Dedifferentiated amniotic fluid mesenchymal stem cell (primary cell): ENCODE results near the gene SLC25A39.

Experiments used
- DNase-seq: peaks from one replicate; pipeline ENCODE4 v3.0.0-alpha.2; 2016; ENCODE audit errors: extremely low spot score

SLC25A39 gene

DNA sequence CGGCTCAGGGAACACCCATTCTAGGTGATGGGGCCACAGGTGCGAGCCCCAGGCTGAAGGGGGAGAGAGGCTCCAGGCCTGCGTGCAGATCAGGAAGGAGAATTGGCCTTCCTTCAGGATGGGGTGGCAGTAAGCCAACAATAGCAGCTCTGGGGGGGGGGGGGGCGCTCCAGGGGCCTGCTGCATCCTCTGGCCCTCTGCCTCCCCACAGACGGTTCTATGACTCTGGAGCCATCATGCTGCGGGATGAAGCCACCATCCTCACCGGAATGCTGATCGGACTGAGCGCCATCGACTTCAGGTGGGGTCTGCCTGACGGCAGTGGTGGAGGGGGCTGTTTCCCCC is 10.1 kb downstream of the SLC25A39 start:
- DNase-seq = no peak

DNA sequence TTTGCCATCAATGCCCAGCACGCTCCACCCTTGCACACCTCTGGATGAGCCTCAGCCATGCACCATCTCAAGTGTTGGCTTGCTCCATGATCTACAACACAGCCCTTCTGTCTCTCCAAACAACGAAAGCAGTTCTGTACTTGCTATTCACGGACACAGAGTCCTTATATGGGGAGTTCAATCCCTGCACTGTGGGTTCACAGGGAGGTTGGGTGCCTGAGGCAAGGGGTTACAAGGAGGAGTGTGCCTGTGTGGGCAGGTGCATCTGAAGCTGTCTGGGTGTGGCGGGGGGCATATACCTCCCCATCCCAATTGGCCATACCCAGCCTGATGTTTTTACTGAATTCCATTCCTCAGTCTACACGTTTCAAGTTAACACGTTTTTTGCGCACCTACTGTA is 10.6 kb downstream of the SLC25A39 start:
- no peak for DNase-seq

DNA sequence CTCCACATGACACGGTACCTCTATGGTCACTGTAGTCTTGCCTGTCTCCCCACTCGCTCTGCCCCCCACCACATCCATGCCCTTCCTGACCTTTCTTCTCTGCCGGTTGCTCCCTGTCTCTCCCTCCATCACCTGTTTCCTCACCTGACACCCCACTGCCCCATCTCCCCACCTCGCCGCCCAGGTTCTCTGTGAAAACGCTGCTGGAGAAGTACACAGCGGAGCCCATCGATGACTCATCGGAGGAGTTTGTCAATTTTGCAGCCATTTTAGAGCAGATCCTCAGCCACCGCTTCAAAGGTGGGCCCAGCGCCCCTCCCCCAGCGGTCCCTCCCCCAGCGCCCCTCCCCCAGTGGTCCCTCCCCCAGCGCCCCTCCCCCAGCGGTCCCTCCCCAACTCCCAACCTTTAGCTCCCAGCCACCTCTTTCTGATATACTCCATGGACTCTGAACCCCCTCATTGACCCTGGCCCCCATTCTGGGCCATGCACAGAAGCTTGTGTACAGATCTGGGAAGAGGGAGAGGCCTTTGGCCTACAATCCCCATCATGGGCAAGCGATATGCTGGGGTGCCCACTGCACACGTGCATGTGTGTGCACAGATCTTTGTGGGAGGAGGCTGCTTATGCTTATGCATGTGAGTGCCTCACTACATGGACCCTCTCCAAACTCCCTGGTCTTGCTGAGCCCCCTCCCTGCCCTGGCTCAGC is 12.1 kb downstream of the SLC25A39 start:
- no peak for DNase-seq

DNA sequence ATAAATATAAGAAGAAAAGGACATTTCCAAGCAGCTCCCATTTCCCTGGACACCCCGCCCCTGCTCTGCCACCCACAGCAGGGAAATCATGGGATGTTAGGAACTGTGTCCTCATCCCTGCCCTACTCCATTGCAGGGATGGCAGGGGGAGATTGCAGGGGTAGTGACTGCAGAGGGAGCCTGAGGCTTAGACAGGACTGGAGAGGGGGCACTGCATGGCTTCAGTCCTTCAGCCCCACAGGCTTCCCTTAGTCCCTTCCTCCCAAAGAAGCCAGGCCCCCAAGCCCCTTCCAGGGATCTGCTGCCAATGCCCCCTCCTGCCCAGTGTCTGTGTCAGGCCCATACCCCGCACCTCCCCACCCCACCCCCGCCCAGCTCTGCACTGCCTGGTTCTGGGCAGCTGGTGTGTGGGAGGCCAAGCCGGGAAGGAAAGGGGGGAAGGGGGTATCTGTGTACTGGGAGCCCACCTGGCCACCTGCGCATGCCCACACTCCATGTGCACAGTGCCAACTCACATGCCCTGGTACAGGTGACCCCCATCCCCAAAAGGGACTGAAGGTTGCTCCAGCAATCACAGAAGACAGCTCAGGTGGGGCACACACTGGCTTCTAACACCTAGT is 13.0 kb downstream of the SLC25A39 start:
- no peak for DNase-seq

DNA sequence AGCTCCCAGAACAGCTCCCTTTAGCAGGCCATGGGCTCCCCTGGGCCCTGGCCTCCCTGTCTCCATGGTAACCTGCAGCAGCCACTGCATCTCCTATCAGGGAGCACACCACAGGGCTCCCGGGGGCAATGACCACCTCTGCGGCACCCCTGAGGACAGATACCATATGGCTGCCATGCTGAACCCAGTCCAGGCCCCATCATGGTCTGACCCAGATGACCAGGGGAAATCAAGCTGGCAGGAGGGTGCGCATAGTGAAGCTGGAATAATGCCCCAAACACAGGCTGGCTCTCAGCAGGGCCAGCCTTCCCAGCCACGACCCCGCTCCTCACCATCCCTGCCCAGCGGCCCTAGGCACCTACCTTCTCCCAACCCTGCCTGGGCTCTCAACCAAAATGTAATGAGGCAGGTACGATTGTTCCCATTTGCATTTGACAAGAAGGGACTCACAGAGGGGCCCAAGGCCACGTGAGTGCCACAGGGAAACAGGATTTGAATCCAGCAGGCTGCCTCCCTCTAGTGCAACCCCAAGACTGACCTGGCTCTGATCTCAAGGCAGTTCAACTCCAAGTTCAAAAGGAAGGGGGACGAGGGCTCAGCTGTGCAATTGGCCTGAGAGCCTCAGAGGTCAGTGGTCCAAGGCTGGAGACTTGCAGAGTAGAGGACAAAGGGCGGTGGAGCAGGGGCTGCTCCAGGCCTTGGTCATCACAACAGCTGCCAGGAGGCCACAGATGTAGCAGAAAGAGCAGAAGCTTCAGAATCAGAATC is 13.8 kb downstream of the SLC25A39 start:
- DNase-seq = no peak

DNA sequence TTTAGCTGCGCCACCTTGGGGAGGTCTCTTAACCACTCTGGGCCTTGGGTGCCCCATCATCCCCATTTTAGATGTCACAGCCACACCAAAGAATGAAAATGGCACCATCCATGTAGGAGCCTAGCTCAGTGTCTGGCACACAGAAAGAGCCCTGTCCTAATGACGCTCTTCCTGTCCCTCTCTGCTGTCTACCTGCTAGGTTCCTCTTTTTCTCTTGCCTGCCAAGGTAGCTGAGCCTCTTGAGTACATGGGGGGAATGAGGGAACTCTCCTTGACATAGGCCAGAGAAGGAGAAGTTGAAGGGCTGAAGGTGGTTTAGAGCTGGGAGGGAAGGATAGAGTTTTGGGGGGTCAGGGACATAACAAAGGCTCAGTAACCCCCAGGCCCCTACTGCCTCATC is 14.4 kb downstream of the SLC25A39 start:
- no peak for DNase-seq

DNA sequence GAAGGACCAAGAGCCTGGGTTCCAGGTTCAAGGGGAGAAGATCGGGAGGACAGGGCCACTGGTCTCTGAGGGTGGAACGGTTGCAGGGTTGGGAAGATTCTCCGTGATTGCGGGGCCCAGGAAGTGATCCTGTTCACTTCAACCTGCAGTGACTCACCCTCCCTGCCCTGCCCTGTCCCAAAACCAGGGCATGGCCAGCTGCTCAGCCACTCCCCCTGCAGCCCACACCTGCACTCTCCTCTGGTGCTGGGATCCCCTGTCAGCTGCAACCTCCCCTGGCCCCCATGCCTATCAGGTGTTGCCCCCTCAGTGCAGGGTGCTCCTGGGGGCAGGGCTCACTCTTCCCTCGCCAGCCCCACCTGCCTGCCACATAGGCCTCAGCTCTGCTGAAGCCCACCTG is 15.2 kb downstream of the SLC25A39 start:
- DNase-seq = no peak

DNA sequence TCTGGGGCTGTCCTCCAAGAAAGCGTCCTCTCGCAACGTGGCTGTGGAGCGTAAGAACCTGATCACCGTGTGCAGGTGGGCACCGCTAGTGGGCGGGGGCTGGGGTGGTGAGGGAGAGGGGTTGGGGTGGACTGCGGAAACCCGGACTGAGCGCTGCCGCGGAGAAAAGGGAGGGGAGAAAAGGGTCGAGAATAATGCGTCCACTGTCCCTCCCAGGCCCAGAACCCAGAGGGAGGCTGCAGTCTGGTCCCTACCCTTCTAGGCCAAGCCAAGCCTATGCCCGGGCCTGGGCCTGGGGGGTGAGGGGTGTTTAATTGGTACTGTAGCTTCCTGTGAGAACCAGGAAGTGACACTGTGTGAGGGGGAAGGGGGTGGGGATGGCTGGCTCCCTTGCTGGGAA is 15.8 kb downstream of the SLC25A39 start:
- no peak for DNase-seq

DNA sequence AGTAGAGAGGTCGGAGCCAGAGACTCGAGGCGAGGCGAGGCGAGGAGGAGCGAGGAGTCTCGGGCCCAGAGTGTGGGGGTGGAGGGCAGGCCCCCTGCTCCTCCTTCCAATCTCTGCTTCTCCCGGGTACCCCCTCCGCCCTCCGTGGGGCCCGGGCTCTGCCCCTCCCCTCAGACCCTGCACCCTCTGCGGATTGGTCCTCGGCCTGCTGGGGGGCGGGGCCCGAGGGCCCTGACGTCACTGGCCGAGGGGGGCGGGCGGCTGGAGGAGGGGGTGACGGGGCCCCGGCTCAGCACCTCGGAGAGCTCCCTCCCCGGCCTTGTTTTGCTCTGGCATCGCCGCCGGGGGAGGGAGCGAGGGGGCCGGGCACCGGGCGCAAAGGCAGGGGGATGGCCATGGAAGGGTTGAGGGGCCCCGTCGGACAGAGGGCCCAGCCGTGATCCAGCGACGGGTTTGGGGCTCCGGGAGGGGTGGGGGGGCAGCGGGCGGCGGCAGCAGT is 16.3 kb downstream of the SLC25A39 start, which contains the start of gene RUNDC3A:
RUNDC3A (plus strand) TSS at position 282 of the 499 bp plus-strand sequence. CDS start 232 bp downstream, outside the sequence.
- peak; percentile 66 for DNase-seq

DNA sequence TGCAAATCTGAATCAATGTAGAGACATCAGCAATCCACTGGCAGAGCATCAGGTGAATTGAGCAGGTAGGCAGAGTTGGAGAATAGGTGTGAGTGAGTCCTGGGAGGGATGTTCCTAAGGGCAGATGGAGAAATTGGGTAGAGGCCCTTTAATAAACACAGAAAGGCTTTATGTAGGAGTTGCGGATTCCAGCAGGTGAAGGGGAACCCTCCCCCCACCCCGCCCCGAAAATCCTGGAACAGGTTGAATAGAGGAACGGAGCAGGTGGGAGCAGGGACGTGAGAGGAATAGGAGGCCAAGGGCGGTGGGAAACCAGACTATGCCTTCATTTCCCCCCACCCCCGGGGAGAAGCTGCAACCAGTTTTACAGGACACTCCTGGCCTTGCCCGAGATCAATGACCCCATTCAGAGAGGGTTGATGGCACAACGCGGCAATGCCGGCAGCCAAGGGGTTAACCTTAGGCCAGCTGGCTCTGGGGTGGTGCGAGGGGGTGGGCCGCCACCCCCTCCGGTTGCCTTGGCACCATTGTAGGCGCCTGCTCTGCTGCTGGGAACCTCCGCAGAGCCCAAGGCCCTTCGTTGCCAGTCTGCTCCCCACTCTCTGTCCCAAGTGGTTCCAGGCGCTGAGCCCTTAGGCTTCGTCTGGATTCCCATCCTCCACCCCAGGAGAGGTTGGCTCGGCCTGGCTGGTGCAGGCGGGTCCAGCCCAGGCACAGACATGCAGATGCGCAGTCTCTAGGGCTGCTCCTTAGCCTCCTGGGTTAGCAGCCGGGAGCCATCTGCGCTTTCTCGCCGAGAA is 17.0 kb downstream of the SLC25A39 start:
- DNase-seq = no peak

DNA sequence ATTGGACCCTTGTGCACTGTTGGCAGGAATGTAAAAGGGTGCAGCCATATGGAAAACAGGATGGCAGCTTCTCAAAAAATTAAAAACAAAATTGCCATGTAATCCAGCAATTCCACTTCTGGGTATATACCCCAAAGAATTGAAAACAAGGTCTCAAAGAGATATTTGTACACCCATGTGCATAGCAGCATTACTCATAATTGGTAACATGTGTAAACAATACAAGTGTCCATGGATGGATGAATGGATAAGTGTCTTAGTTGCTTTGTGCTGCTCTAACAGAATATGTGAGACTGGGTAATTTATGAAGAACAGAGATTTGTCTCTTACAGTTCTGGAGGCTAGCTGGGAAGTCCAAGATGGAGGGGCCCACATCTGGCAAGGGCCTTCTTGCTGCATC is 20.0 kb downstream of the SLC25A39 start:
- no peak for DNase-seq

DNA sequence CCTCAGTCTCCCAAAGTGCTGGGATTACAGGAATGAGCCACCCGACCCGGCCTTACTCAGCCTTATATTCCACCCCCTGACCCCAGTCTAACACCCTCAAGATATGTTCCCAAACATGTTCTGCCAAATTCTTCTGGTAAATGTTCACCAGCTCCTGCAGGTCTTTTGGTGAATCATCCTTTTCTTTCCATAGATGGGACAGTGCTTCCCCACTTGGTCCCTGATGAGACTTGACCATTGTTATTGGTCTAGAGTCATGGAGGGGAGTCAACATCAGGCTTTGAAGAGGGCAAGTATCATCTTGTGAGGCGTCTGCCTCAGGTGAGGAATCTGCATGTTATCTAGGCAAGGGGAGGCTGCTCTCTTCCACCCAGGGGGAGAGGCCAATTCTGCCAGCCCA is 26.6 kb downstream of the SLC25A39 start:
- no peak for DNase-seq

DNA sequence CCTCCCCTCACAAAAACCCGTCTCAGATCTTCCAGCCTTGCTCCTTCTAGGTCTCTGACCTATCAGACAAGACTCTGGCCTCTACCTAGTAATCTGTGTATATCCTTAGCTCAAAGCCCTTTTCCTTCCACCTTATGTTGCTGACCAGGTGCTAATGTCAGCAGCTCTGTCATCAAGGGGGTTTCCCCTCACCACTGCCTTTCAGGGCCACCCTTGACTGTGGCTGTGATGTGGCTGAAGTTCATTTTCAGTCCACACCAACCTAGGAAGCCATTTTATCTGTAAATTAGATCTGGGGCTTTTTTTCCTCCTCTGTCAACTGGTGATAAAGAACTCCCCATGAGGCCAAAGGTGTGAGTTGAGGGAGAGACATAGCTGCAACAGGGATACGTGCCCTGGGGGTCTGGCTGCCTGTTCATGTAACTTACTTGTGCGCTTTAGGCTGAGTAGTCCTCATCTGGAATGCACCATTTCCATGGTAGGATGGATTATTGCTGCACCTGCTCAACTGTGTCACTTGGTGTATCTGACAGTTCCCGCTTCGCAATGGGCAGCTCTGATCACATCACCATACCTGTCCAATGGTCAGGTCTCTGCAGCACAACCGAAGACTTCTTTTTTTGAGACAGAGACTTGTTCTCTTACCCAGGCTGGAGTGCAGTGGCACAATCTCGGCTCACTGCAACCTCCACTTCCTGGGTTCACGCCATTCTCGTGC is 31.0 kb downstream of the SLC25A39 start:
- DNase-seq = no peak

DNA sequence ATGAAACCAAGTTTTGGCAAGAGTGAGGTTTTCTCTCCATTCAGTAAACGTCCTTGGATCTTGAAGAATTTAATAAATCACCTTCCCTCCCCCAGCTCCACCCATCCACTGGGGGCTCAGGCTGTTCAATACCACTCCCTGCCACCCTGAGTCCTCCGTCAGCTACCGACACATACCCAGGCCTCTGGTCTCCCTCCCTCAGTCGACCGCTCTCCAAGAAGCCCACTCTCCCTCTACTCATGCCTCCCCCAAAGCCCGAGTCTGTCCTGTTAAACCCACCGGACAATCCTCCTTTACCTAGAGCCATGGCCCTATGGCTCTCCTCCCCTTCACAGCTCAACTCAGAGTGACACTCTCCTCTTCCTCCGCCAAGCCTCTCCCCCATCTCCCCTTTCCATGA is 37.0 kb downstream of the SLC25A39 start:
- no peak for DNase-seq

DNA sequence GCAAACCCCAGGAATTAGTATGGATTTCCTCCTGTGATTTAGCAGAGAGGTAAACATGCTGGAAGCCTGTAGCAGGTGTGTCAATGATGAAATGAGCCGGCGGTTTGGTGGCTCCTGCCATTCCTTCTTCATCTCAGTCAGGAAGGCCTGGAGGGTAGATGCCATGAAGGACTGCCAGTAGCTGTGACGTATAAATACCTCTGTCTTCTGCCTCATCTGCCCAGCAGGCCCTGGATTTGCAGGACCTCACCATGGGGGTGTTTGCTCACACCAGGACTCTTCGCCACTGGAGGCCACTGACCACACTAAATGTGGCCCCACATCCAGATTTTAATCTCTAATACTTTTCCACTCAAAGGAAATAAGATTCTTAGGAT is 40.6 kb downstream of the SLC25A39 start:
- DNase-seq = no peak

DNA sequence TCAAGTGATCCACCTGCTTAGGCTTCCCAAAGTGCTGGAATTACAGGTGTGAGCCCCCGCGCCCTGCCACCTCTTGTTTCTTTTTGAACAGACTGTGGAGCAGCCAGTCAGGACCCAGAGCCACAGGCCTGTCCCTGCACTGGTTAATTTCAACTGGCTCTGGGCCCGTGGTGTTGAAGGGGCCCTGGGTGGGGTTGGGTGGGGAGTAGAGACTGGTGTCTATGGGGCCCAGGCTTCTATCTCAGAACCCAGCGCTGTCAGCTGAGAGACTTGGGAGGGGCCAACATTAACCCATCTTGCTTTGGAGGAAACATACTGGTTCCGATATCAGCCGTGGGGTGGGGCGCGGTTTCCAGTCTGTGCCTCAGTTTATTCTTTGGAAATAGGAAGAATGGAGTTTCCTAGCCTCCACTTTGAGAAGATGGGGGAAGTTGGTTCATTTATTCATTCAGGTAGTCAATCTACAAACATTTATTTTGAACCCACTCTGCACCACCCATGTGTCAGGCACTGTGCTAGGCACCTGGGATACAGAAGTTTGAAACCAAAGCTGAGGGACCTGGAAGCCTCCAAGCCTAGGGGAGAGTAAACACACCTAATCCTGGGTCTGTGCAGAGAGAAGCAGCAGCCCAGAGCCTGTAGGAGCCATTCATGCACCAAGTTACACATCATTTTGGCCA is 41.1 kb downstream of the SLC25A39 start:
- DNase-seq = no peak

DNA sequence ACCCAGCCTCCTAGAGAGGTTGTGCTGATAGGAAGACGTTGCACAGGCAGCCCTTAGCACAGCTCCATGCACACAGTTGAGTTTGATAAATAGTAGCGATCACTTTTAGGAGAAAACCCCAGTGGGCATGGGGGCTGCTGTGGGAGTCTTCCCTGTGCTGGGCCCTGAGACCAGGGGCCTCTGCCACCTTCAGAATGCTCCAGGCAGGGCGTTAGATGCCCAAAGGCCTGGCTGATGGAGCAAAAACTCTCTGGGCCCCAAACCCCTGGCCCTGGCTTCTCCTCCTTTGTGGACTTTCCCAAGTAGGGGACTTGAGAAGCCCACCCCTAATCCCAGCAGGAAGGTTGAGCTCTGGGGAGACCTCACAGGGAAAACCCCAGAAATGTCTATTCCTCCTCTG is 42.4 kb downstream of the SLC25A39 start:
- DNase-seq = no peak

DNA sequence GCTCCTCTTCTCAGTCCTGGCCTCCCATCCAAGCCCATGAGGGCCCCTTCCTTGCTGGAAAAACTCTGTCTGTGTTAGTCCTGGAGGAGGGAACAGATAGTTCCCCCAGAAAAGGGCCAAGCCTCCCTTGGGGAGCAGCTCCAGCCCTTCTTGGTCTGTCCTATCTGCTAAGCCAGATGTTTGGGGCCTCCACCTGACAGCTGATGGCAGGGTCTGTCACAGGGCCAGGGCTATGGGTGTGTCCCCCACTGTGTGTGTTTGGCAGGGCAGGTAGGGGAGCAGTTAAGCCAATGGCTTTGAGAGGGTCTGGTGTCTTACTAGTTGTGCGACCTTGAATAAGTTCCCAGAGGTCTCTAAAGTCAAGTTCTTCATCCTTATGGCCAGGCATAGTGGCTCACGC is 43.1 kb downstream of the SLC25A39 start:
- no peak for DNase-seq

DNA sequence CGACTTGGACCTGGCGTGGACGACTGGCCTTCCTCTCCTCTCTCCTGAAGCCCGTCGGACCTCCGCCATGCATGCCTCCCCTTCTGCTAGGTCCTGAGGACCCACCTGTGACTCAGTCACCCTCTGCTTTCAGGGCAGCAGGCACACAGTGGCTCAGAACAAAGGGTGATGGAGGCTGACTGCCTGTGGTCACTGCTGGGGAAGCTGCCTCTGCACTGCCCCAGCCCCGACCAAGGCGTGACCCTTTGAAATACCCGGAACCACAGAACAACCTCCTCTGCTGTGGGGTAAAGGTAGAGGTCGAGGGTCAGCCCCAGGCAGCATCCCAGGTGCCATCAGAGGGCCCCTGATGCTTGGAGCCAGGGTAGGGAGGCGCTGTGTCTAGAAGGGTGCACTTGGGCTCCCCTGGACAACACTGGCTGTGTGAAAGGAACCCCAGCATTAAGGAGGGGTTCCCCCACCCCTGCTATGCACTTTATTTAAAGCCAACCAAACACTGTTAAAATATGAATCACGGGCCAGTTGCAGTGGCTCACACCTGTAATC is 44.2 kb downstream of the SLC25A39 start:
- no peak for DNase-seq

DNA sequence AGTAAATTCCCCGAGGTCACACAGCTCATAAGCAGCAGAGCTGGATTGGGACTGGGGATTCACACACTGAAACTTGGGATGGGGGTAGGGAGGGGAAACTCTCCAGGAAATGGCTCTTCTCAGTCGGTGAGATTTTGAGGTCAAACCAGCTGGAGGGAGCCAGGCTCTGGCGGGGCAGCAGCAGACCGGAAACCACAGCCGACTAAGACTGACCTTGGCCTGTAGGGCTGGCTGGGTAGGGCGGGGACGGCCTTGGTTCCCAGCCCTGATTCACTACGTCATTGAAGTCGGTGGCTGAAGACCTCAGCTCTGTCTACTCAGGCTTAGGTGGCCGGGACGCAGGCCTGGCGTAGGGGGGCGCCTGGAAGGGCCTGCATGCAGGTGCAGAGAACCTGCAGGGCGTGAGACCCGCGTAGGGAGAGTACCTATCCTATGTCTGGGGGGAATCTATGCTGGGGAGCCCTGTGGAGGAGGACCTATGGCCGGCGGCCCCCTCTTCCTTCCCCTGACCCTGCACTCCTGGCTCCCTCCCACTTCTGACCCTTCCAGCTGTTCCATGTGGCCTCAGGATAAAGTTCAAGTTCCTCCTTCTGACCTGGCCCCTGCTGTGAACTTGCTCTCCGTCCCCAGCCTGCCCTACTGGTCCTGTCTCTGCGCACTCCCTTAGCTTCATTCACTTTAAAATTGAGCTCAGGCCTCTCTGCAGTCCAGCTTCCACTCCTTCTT is 44.8 kb downstream of the SLC25A39 start:
- DNase-seq = no peak
